DMS114 treated with DMSO at 0.1 percent for 48 hours (cell line): Measurements from ENCODE around the gene CTTN.
"Not testable (repeated sequence)": the region's sequence is repeated elsewhere in the genome, so short reads cannot be mapped to it uniquely, and the experiment has no call there.

Experiments used
- DNase-seq: peaks from one replicate; lab custom pipeline; 2025; ENCODE audit not compliant: unreplicated experiment; lab: John Stamatoyannopoulos, UW

CTTN gene

GRCh38 chr11:70448983-70449567 is 50.7 kb downstream of the CTTN start:
- DNase-seq: no peak

- no peak for DNase-seq
Measured at GRCh38 chr11:70454197-70454767, 56.0 kb downstream of the CTTN start.

- DNase-seq: not testable (repeated sequence)
Measured at GRCh38 chr11:70454811-70455210, 56.5 kb downstream of the CTTN start.

GRCh38 chr11:70455354-70455753 is 57.0 kb downstream of the CTTN start:
- no peak for DNase-seq

GRCh38 chr11:70456921-70457532 is 58.7 kb downstream of the CTTN start:
- no peak for DNase-seq

GRCh38 chr11:70458736-70459135 is 60.4 kb downstream of the CTTN start:
- DNase-seq: no peak

GRCh38 chr11:70460111-70460510 is 61.8 kb downstream of the CTTN start:
- DNase-seq: no peak

- no peak for DNase-seq
Measured at GRCh38 chr11:70460964-70461363, 62.6 kb downstream of the CTTN start.

GRCh38 chr11:70462818-70463477 is 64.6 kb downstream of the CTTN start:
- no peak for DNase-seq

GRCh38 chr11:70463478-70464255 is 65.3 kb downstream of the CTTN start:
- DNase-seq: no peak

- no peak for DNase-seq
Measured at GRCh38 chr11:70464509-70465361, 66.4 kb downstream of the CTTN start.

GRCh38 chr11:70466154-70466553 is 67.8 kb downstream of the CTTN start:
- DNase-seq: no peak

GRCh38 chr11:70466596-70466995 is 68.3 kb downstream of the CTTN start:
- DNase-seq: no peak

GRCh38 chr11:70467201-70468085 is 69.1 kb downstream of the CTTN start:
- peak; percentile 4 for DNase-seq

GRCh38 chr11:70468256-70469195 is 70.2 kb downstream of the CTTN start:
- DNase-seq: no peak

GRCh38 chr11:70470127-70470526 is 71.8 kb downstream of the CTTN start:
- DNase-seq: no peak

- DNase-seq: peak; percentile 1
Measured at GRCh38 chr11:70471254-70471653, 72.9 kb downstream of the CTTN start.

- DNase-seq: no peak
Measured at GRCh38 chr11:70472240-70472639, 73.9 kb downstream of the CTTN start.
